ENCODE results near the gene SCO2.
A peak's percentile ranks its signal among the peaks of the same experiment; 100 is the strongest.

GRCh38 chr22:50529897-50530579 lies 4.6 kb upstream of the SCO2 start, which contains the start of gene TYMP:
- TF ChIP-seq CTCF (IDR thresholded peaks at IDR 0.05) = peak in 2 of 6 experiments; percentile 2 to 15
- peak in 3 of 4 donors; percentile 7 to 93 (median 47) for TF ChIP-seq POLR2A (IDR thresholded peaks at IDR 0.05)
